K562 (cell line): ENCODE measurements around the gene DEGS2. TPM values are rescaled to one million over a fixed set of nuclear protein-coding genes. Genes with fewer than 3 reads are reported as not detected.

ENCODE experiments used
- ATAC-seq: fragments of 200-7000 bp; cut with Tn5 transposase; 3 replicates; pipeline ENCODE4 v1.9.1; 2020; ENCODE audit warnings: moderate library complexity
- BruUV-seq: library from RNA; stranded (reverse); fragments of 400-500 nt; replicated peaks from 2 replicates; lab custom pipeline; 2021; lab: Mats Ljungman, UMichigan
- CTCF ChIA-PET: fragments of 300-600 bp; formaldehyde crosslinking; extraction: SDS; loops from one replicate; lab custom pipeline; 2021; ENCODE audit warnings: low intra/inter-chr PET ratio; lab: Yijun Ruan, JAX
- POLR2A ChIA-PET: fragments of 300-600, 350-650 bp; sonication (Branson Sonifier 250); formaldehyde crosslinking; extraction: SDS; loops from one replicate; lab custom pipeline; 2021; ENCODE audit warnings: antibody characterized with exemption, inconsistent platforms; lab: Yijun Ruan, JAX
- DNase-seq, 4 experiments: peaks; one replicate each; pipeline versions ENCODE4 v3.0.0 to v3.0.0-alpha.2; 2011 to 2018; ENCODE audit warnings: low spot score in 3 of 4, mixed read lengths in 3 of 4; ENCODE audit errors: extremely low read depth in 1 of 4
- FAIRE-seq: peaks from 2 replicates; lab custom pipeline; 2011; peaks lifted over from hg19 to GRCh38; lab: Jason Lieb, UNC
- H2AFZ ChIP-seq: 2 replicates; pipeline ENCODE4 v1.6.0; 2011; ENCODE audit warnings: low read depth, low read length, control low read depth, inconsistent platforms
- H3K27ac ChIP-seq: fragments of 200-600 bp; 3 replicates; pipeline ENCODE4 v1.8.0; 2011; ENCODE audit warnings: low read depth, mild to moderate bottlenecking, control low read depth, inconsistent platforms, low read length, moderate library complexity, mixed read lengths; ENCODE audit errors: extremely low read depth
- H3K27me3 ChIP-seq, 2 experiments: fragments of 300-600 bp in 1 of 2; 2 replicates in 1 of 2; 3 replicates in 1 of 2; pipeline versions ENCODE4 v1.6.0 to v1.8.0; 2011; ENCODE audit warnings: inconsistent platforms in 2 of 2, low read length in 2 of 2, mild to moderate bottlenecking in 1 of 2, mixed read lengths in 1 of 2, moderate library complexity in 1 of 2; ENCODE audit not compliant: control insufficient read depth in 2 of 2, insufficient read depth in 2 of 2
- H3K36me3 ChIP-seq: fragments of 300-600 bp; 3 replicates; pipeline ENCODE4 v1.8.0; 2011; ENCODE audit warnings: mild to moderate bottlenecking, low read length, inconsistent platforms; ENCODE audit not compliant: control insufficient read depth, insufficient read depth
- H3K4me1 ChIP-seq, 2 experiments: fragments of 200-600 bp in 1 of 2; replicated peaks in 1 of 2; 2 replicates in 1 of 2; 3 replicates in 1 of 2; pipeline versions ENCODE4 v1.5.1 to v1.8.0; 2011; ENCODE audit warnings: inconsistent platforms in 2 of 2, low read length in 2 of 2, mild to moderate bottlenecking in 1 of 2, mixed read lengths in 1 of 2, moderate library complexity in 1 of 2; ENCODE audit not compliant: control insufficient read depth in 2 of 2, insufficient read depth in 2 of 2
- H3K4me2 ChIP-seq: 2 replicates; pipeline ENCODE4 v1.6.1; 2011; ENCODE audit warnings: low read length, control low read depth, inconsistent platforms, mixed read lengths; ENCODE audit not compliant: insufficient read depth
- H3K4me3 ChIP-seq: fragments of 200-600 bp; sonication (generic), shearing (Covaris generic); 2 replicates; pipeline ENCODE4 v1.5.1; 2016; ENCODE audit warnings: control low read depth, inconsistent platforms
- H3K79me2 ChIP-seq: fragments of 200-600 bp; 3 replicates; pipeline ENCODE4 v1.8.0; 2011; ENCODE audit warnings: low read length, inconsistent platforms; ENCODE audit not compliant: control insufficient read depth, insufficient read depth
- H3K9ac ChIP-seq, 2 experiments: 2 replicates each; pipeline versions ENCODE4 v1.6.0 to v1.6.1; 2011; ENCODE audit warnings: low read depth in 2 of 2, low read length in 2 of 2, control low read depth in 1 of 2, inconsistent platforms in 1 of 2, mild to moderate bottlenecking in 1 of 2, mixed read lengths in 1 of 2; ENCODE audit not compliant: insufficient read depth in 1 of 2
- H3K9me1 ChIP-seq: one replicate; pipeline ENCODE4 v1.6.0; 2011; ENCODE audit warnings: inconsistent platforms, mild to moderate bottlenecking, low read length, moderate library complexity; ENCODE audit not compliant: control insufficient read depth, insufficient read depth
- H3K9me3 ChIP-seq: replicated peaks from 2 replicates; pipeline ENCODE4 v1.5.1; 2011; ENCODE audit warnings: low read depth, low read length, inconsistent platforms; ENCODE audit not compliant: control insufficient read depth, insufficient read depth
- H4K20me1 ChIP-seq: replicated peaks from 2 replicates; pipeline ENCODE4 v1.6.1; 2011; ENCODE audit warnings: low read length, inconsistent platforms, mixed read lengths; ENCODE audit not compliant: control insufficient read depth, insufficient read depth
- CHD4 ChIP-seq: fragments of 200-600 bp; sonication (generic); IDR thresholded peaks from 3 replicates; pipeline ENCODE4 v1.6.1; 2012; ENCODE audit warnings: low read depth, mild to moderate bottlenecking, mixed read lengths, low read length, inconsistent platforms; ENCODE audit not compliant: insufficient read depth, insufficient replicate concordance, poor library complexity, severe bottlenecking
- ESRRB ChIP-seq: fragments of 250-450 bp; sonication (Bioruptor Pico); IDR thresholded peaks from 2 replicates; pipeline ENCODE4 v1.5.0; 2020; ENCODE audit warnings: mild to moderate bottlenecking, moderate library complexity, borderline replicate concordance
- ETV6 ChIP-seq, 3 experiments: fragments of 150-350 bp in 1 of 3; sonication (generic) in 1 of 3; formaldehyde crosslinking in 1 of 3; IDR thresholded peaks; 2 replicates each; pipeline versions ENCODE4 v1.6.1 to v1.8.0; 2014 to 2022; ENCODE audit warnings: borderline replicate concordance in 2 of 3, low read depth in 2 of 3, antibody characterized with exemption in 1 of 3, low read length in 1 of 3, mild to moderate bottlenecking in 1 of 3, missing genetic modification reagents in 1 of 3
- MAZ ChIP-seq, 2 experiments: fragments of 450-650 bp in 1 of 2; sonication (generic) in 1 of 2; formaldehyde crosslinking; IDR thresholded peaks in 1 of 2; conservative IDR thresholded peaks in 1 of 2; 2 replicates each; pipeline versions ENCODE4 v1.4.0 to v1.5.0; 2020; ENCODE audit warnings: mild to moderate bottlenecking in 1 of 2, missing genetic modification reagents in 1 of 2
- WGBS: fragments of 100-300 bp; shearing (Covaris generic); methylation state at CpG from one replicate; pipeline ENCODE4 v1.1.6; 2016; ENCODE audit warnings: low coverage, mixed read lengths; ENCODE audit not compliant: insufficient coverage; ENCODE audit errors: missing lambda C conversion rate; 5-methylcytosine and 5-hydroxymethylcytosine counted together
- in situ Hi-C: fragments of 300-500 bp; cut with MboI; formaldehyde crosslinking; loops from 4 replicates; pipeline ENCODE4 v1.15.0; 2018; ENCODE audit warnings: inconsistent platforms, mixed read lengths
- intact Hi-C: fragments of 100-400 bp; cut with micrococcal nuclease; formaldehyde crosslinking; loops from 2 replicates; pipeline ENCODE4 v1.14.2; 2022
- polyA plus RNA-seq, 8 experiments: library from polyadenylated mRNA; depleted of rRNA in 4 of 8; stranded (reverse) in 5 of 8; unstranded in 3 of 8; fragments of >200 nt; fragmentation: Nextera tagmentation in 2 of 8; fragmentation: Illumina TruSeq in 1 of 8; extraction: Ambion mirVana in 2 of 8; extraction: Trizol in 1 of 8; gene quantifications; 2 replicates each; pipeline versions ENCODE4 v1.2.1 to v1.2.3, GENCODE V29; 2011 to 2014; ENCODE audit warnings: inconsistent platforms in 1 of 8, missing spikeins in 1 of 8
- total RNA-seq, 7 experiments: library from RNA; depleted of rRNA in 6 of 7; stranded (reverse); fragments of >200 nt in 6 of 7; fragmentation: Illumina TruSeq in 2 of 7; extraction: Trizol in 2 of 7; gene quantifications; 2 replicates each; pipeline versions ENCODE4 v1.2.1 to v1.2.3, GENCODE V29; 2011 to 2021; ENCODE audit warnings: low replicate concordance in 1 of 7
- TF ChIP-seq, protein P1 (sequence below): fragments of 450-650 bp; conservative IDR thresholded peaks from 2 replicates; pipeline ENCODE4 v1.6.1; 2016; ENCODE audit warnings: missing genetic modification characterization, low read depth, mild to moderate bottlenecking, control low read depth, missing compliant biosample characterization
- TF ChIP-seq, protein P2 (sequence below): fragments of 450-650 bp; conservative IDR thresholded peaks from 2 replicates; pipeline ENCODE4 v1.6.1; 2016; ENCODE audit warnings: missing genetic modification characterization, low read depth, mild to moderate bottlenecking, missing compliant biosample characterization, moderate library complexity
- TF ChIP-seq, protein P3 (sequence below): sonication (generic); formaldehyde crosslinking; IDR thresholded peaks from 2 replicates; pipeline ENCODE4 v1.8.1; 2023; ENCODE audit warnings: missing genetic modification reagents, mild to moderate bottlenecking, borderline replicate concordance

The DEGS2 gene
- total and polyA plus RNA-seq, 9 of the 15 experiments (the other 6 are each of a cell fraction or from before 2014, with no cell fraction given), result 0.22 to 2.9 (median 0.70) TPM

DNA sequence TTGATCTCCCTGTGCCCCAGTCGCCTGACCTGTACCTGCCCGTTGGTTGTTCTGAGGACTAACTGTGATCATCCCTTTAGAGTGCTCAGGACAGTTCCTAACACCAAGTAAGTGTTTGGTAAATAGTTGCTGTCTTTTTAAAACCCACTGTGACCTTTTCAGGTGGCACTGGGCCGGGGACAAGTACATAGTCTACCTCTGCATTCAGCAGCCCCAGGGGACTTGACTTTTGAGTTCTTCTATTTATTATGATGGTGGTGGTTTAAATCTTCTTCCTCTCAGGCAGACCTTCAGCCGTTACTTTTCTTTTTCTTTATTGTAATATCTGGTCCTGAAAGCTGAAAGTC lies 55.5 kb downstream of the DEGS2 start:
- Histone ChIP-seq H2AFZ (no peak overlapping the region), H4K20me1 (no peaks in the 10 kb centered on the region; the same call in 1 of the 2 replicates), H3K79me2 (peaks cover 2% of the 10 kb centered on the region; the same call in 2 of the 3 replicates), H3K4me1 (peaks cover 18% of the 10 kb centered on the region in 2 experiments; a peak in 4 of 5 replicates), H3K9me3 (no peaks in the 10 kb centered on the region), H3K9ac (no peak overlapping the region), H3K4me2 (no peak overlapping the region), H3K27me3 (no peaks in the 10 kb centered on the region), H3K27ac (no peak overlapping the region), H3K4me3 (no peak overlapping the region), H3K36me3 (0 out of 3 replicates have a peak, but pooled peaks cover 3% of the 10 kb centered on the region), H3K9me1 (no peaks in the 10 kb centered on the region)
- ATAC-seq (no peak), DNase-seq (no peak), FAIRE-seq (no peak)
- 43% methylated on average over 3 of the region's 4 CpGs for WGBS
- BruUV-seq, result no TSS peak
- in situ Hi-C loops, result no loop called here
- intact Hi-C loops, result no loop called here
- POLR2A ChIA-PET, result interaction anchor here (1.8 kb wide), 1 partner anchor 9 kb away, joined by 4 read pairs; no protein-coding TSS in a partner anchor
- CTCF ChIA-PET, result no interaction called here
- TF ChIP-seq, protein P1, sequence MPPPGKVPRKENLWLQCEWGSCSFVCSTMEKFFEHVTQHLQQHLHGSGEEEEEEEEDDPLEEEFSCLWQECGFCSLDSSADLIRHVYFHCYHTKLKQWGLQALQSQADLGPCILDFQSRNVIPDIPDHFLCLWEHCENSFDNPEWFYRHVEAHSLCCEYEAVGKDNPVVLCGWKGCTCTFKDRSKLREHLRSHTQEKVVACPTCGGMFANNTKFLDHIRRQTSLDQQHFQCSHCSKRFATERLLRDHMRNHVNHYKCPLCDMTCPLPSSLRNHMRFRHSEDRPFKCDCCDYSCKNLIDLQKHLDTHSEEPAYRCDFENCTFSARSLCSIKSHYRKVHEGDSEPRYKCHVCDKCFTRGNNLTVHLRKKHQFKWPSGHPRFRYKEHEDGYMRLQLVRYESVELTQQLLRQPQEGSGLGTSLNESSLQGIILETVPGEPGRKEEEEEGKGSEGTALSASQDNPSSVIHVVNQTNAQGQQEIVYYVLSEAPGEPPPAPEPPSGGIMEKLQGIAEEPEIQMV (tag), result no peak
- TF ChIP-seq, protein P2, sequence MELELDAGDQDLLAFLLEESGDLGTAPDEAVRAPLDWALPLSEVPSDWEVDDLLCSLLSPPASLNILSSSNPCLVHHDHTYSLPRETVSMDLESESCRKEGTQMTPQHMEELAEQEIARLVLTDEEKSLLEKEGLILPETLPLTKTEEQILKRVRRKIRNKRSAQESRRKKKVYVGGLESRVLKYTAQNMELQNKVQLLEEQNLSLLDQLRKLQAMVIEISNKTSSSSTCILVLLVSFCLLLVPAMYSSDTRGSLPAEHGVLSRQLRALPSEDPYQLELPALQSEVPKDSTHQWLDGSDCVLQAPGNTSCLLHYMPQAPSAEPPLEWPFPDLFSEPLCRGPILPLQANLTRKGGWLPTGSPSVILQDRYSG (tag), result no peak
- no peak for TF ChIP-seq ETV6 (IDR thresholded peaks at IDR 0.05; ENCODE audit: borderline replicate concordance in 1 of 2, low read depth in 2 of 2, low read length in 1 of 2)
- no peak for TF ChIP-seq ETV6 (CRISPR knock-in tag; IDR thresholded peaks at IDR 0.05; ENCODE audit: borderline replicate concordance)
- TF ChIP-seq MAZ (CRISPR knock-in tag; conservative IDR thresholded peaks at IDR 0.05 in 1 of 2, IDR thresholded peaks at IDR 0.05 in 1 of 2), result no peak
- TF ChIP-seq, protein P3, sequence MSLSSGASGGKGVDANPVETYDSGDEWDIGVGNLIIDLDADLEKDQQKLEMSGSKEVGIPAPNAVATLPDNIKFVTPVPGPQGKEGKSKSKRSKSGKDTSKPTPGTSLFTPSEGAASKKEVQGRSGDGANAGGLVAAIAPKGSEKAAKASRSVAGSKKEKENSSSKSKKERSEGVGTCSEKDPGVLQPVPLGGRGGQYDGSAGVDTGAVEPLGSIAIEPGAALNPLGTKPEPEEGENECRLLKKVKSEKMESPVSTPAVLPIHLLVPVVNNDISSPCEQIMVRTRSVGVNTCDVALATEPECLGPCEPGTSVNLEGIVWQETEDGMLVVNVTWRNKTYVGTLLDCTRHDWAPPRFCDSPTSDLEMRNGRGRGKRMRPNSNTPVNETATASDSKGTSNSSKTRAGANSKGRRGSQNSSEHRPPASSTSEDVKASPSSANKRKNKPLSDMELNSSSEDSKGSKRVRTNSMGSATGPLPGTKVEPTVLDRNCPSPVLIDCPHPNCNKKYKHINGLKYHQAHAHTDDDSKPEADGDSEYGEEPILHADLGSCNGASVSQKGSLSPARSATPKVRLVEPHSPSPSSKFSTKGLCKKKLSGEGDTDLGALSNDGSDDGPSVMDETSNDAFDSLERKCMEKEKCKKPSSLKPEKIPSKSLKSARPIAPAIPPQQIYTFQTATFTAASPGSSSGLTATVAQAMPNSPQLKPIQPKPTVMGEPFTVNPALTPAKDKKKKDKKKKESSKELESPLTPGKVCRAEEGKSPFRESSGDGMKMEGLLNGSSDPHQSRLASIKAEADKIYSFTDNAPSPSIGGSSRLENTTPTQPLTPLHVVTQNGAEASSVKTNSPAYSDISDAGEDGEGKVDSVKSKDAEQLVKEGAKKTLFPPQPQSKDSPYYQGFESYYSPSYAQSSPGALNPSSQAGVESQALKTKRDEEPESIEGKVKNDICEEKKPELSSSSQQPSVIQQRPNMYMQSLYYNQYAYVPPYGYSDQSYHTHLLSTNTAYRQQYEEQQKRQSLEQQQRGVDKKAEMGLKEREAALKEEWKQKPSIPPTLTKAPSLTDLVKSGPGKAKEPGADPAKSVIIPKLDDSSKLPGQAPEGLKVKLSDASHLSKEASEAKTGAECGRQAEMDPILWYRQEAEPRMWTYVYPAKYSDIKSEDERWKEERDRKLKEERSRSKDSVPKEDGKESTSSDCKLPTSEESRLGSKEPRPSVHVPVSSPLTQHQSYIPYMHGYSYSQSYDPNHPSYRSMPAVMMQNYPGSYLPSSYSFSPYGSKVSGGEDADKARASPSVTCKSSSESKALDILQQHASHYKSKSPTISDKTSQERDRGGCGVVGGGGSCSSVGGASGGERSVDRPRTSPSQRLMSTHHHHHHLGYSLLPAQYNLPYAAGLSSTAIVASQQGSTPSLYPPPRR (CRISPR knock-in tag), result no peak
- TF ChIP-seq CHD4, result no peak
- no peak for TF ChIP-seq ESRRB (CRISPR knock-in tag)
